DND-41 (cell line): ENCODE measurements around the gene PPP3R1.

Experiments used
- ATAC-seq: fragments of 200-7000 bp; cut with Tn5 transposase; 3 replicates; pipeline ENCODE4 v1.9.1; 2021; ENCODE audit warnings: low read depth; ENCODE audit not compliant: insufficient read depth
- DNase-seq: peaks from one replicate; pipeline ENCODE4 v3.0.0-alpha.2; 2020
- H2AFZ ChIP-seq: 2 replicates; pipeline ENCODE4 v1.6.0; 2012; ENCODE audit warnings: low read depth, low read length
- H3K27ac ChIP-seq: 2 replicates; pipeline ENCODE4 v1.5.1; 2012; ENCODE audit warnings: low read length, inconsistent platforms
- H3K27me3 ChIP-seq: fragments of 200-600 bp; sonication (generic); 2 replicates; pipeline ENCODE4 v1.6.0; 2012; ENCODE audit warnings: low read length, mild to moderate bottlenecking, inconsistent platforms; ENCODE audit not compliant: insufficient read depth, poor library complexity
- H3K36me3 ChIP-seq: 2 replicates; pipeline ENCODE4 v1.5.1; 2012; ENCODE audit warnings: low read length, inconsistent platforms; ENCODE audit not compliant: insufficient read depth
- H3K4me1 ChIP-seq: 2 replicates; pipeline ENCODE4 v1.5.1; 2012; ENCODE audit warnings: mild to moderate bottlenecking, low read length; ENCODE audit not compliant: insufficient read depth
- H3K4me2 ChIP-seq: 2 replicates; pipeline ENCODE4 v1.6.0; 2012; ENCODE audit warnings: mild to moderate bottlenecking, moderate library complexity, low read length, inconsistent platforms; ENCODE audit not compliant: insufficient read depth
- H3K4me3 ChIP-seq, 2 experiments: fragments of 200-600 bp in 1 of 2; shearing (Covaris generic) in 1 of 2; 2 replicates each; pipeline ENCODE4 v1.5.1; 2012 to 2016; ENCODE audit warnings: inconsistent platforms in 2 of 2, low read length in 2 of 2, mild to moderate bottlenecking in 2 of 2, low read depth in 1 of 2, moderate library complexity in 1 of 2
- H3K79me2 ChIP-seq: 2 replicates; pipeline ENCODE4 v1.6.0; 2012; ENCODE audit warnings: low read length, inconsistent platforms; ENCODE audit not compliant: insufficient read depth
- H3K9ac ChIP-seq: 2 replicates; pipeline ENCODE4 v1.6.0; 2012; ENCODE audit warnings: low read depth, mild to moderate bottlenecking, inconsistent platforms, low read length, moderate library complexity
- H3K9me3 ChIP-seq: 2 replicates; pipeline ENCODE4 v1.5.1; 2012; ENCODE audit warnings: low read length, moderate library complexity, mild to moderate bottlenecking, inconsistent platforms; ENCODE audit not compliant: insufficient read depth, severe bottlenecking
- H4K20me1 ChIP-seq: 2 replicates; pipeline ENCODE4 v1.6.0; 2012; ENCODE audit warnings: low read length; ENCODE audit not compliant: insufficient read depth
- EZH2 ChIP-seq: IDR thresholded peaks from 3 replicates; pipeline ENCODE4 v1.6.1; 2012; ENCODE audit warnings: borderline replicate concordance, low read depth, mild to moderate bottlenecking, moderate library complexity, low read length, inconsistent platforms; ENCODE audit not compliant: severe bottlenecking
- TF ChIP-seq, protein P1 (sequence below): IDR thresholded peaks from 2 replicates; pipeline ENCODE4 v1.5.1; 2012; ENCODE audit warnings: borderline replicate concordance, low read length, moderate library complexity, mild to moderate bottlenecking; ENCODE audit not compliant: poor library complexity, severe bottlenecking; ENCODE audit errors: extremely low read depth

The PPP3R1 gene

DNA sequence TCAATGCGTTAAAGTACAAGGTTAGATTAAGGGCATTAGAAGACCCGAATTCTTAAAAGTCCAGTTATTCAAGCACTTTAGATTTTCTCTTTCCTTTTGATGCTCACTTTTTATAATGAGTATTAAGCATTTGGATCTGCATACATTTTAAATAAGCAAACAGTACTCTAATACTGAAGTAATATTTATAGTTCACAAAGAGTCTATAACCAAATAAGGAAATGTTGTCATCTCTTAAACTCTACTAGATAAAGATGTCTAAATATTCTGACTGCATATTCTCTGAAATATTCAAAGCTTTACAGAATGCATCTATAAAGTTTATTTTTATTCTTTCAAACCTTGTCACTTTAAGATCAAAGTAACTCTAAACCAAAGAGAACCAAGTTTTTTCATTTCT lies 25.5 kb downstream of the PPP3R1 start:
- Histone ChIP-seq H3K9me3 (no peaks in the 10 kb centered on the region), H3K79me2 (peaks cover 100% of the 10 kb centered on the region), H4K20me1 (peaks cover 84% of the 10 kb centered on the region), H3K4me3 (no peak overlapping the region), H3K36me3 (peaks cover 8% of the 10 kb centered on the region; the same call in 1 of the 2 replicates), H2AFZ (no peak overlapping the region), H3K4me2 (no peak overlapping the region), H3K27ac (no peak overlapping the region), H3K4me1 (no peaks in the 10 kb centered on the region; the same call in 1 of the 2 replicates), H3K9ac (no peak overlapping the region), H3K27me3 (no peaks in the 10 kb centered on the region)
- ATAC-seq = no peak
- DNase-seq = no peak
- TF ChIP-seq, protein P1, sequence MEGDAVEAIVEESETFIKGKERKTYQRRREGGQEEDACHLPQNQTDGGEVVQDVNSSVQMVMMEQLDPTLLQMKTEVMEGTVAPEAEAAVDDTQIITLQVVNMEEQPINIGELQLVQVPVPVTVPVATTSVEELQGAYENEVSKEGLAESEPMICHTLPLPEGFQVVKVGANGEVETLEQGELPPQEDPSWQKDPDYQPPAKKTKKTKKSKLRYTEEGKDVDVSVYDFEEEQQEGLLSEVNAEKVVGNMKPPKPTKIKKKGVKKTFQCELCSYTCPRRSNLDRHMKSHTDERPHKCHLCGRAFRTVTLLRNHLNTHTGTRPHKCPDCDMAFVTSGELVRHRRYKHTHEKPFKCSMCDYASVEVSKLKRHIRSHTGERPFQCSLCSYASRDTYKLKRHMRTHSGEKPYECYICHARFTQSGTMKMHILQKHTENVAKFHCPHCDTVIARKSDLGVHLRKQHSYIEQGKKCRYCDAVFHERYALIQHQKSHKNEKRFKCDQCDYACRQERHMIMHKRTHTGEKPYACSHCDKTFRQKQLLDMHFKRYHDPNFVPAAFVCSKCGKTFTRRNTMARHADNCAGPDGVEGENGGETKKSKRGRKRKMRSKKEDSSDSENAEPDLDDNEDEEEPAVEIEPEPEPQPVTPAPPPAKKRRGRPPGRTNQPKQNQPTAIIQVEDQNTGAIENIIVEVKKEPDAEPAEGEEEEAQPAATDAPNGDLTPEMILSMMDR = no peak
- no peak for TF ChIP-seq EZH2

DNA sequence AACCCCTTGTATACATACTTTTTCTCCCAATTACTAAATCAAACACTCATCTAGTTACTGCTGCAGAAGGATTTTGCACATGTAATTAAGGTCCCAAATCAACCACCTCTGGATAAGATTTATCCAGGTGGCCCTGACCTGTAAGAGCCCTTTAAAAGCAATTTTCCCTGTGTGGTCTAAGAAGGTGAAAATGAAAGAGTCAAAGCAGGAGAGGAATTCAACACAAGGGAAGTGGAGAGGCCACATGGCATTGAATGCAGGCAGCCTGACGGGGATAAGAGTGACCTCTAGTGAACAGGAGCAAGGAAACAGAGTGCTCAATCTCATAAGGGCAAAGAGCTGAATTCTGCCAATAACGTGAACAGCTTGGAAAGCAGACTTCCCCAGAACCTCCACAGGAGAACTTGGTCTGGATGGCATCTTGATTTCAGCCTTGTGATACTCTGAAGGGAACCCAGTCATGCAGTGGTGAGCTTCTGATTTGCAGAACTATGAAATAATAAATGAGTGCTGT lies 27.2 kb downstream of the PPP3R1 start:
- Histone ChIP-seq H4K20me1 (peaks cover 77% of the 10 kb centered on the region), H3K27me3 (no peaks in the 10 kb centered on the region), H3K79me2 (peaks cover 100% of the 10 kb centered on the region), H3K4me1 (no peaks in the 10 kb centered on the region; the same call in 1 of the 2 replicates), H3K9ac (no peak overlapping the region), H3K4me3 (no peak overlapping the region), H3K27ac (no peak overlapping the region), H3K9me3 (no peaks in the 10 kb centered on the region), H3K4me2 (no peak overlapping the region; the same call in 1 of the 2 replicates), H3K36me3 (peaks cover 8% of the 10 kb centered on the region; the same call in 1 of the 2 replicates), H2AFZ (no peak overlapping the region)
- ATAC-seq (peak; percentile 55), DNase-seq (no peak)
- TF ChIP-seq EZH2 = no peak
- TF ChIP-seq, protein P1 = peak; percentile 31

DNA sequence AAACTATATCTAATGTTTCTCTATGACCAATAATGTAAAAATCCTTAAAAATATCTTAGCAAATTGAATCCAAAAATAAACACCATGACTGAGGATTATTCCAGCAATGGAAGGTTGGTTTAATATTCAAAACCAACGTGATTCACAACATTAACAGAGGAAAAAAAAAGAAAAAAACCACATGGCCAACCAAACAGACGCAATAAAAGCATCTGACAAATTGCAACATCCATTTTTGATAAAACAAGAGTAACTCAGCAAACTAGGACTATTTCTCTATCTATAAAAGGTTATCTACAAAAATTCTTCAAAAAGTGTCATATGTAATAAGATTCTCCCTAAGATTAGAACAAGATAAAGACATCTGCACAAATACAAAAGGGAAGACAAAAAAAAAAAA lies 28.9 kb downstream of the PPP3R1 start:
- no peak overlapping the region for H3K4me2 ChIP-seq
- H3K27me3 ChIP-seq = no peaks in the 10 kb centered on the region
- ATAC-seq (no peak), DNase-seq (no peak)
- H3K27ac ChIP-seq = no peak overlapping the region
- no peaks in the 10 kb centered on the region; the same call in 1 of the 2 replicates for H3K4me1 ChIP-seq
- H3K36me3 ChIP-seq = peaks cover 8% of the 10 kb centered on the region; the same call in 1 of the 2 replicates
- peaks cover 76% of the 10 kb centered on the region; the same call in 1 of the 2 replicates for H4K20me1 ChIP-seq
- H3K9me3 ChIP-seq = no peaks in the 10 kb centered on the region
- H3K9ac ChIP-seq = no peak overlapping the region
- no peak overlapping the region for H3K4me3 ChIP-seq
- H2AFZ ChIP-seq = no peak overlapping the region
- peaks cover 100% of the 10 kb centered on the region for H3K79me2 ChIP-seq
- TF ChIP-seq, protein P1 = no peak
- no peak for TF ChIP-seq EZH2
